ENCODE data around the gene L3MBTL3. TPM values are rescaled to one million over a fixed set of nuclear protein-coding genes. Genes with fewer than 3 reads are reported as not detected.

Gene L3MBTL3
- total RNA-seq, 1 donor from 2014 or later: 22.8 TPM

- H3K4me1 Mint-ChIP-seq (ENCODE audit: low read depth, unreplicated experiment): no peaks in the 10 kb centered on the region
- no peak overlapping the region for H3K4me3 Mint-ChIP-seq (ENCODE audit: unreplicated experiment)
Observed at GRCh38 chr6:130000526-130001421, 17.6 kb upstream of the L3MBTL3 start.

GRCh38 chr6:130008236-130008873 lies 10.0 kb upstream of the L3MBTL3 start:
- no peaks in the 10 kb centered on the region for H3K9me3 Mint-ChIP-seq (ENCODE audit: unreplicated experiment)
- no peak overlapping the region for H3K27ac Mint-ChIP-seq (ENCODE audit: unreplicated experiment)
- DNase-seq: no peak
- no peak for TF ChIP-seq CTCF (IDR thresholded peaks at IDR 0.05; ENCODE audit: partially characterized antibody, unreplicated experiment)
- H3K4me3 Mint-ChIP-seq (ENCODE audit: unreplicated experiment): no peak overlapping the region
- no peaks in the 10 kb centered on the region for H3K4me1 Mint-ChIP-seq (ENCODE audit: low read depth, unreplicated experiment)
- H3K27me3 Mint-ChIP-seq (ENCODE audit: unreplicated experiment): no peaks in the 10 kb centered on the region
- no peaks in the 10 kb centered on the region for H3K36me3 Mint-ChIP-seq (ENCODE audit: unreplicated experiment)

More at GRCh38 chr6:130000526-130001421, 17.6 kb upstream of the L3MBTL3 start:
- H3K36me3 Mint-ChIP-seq (ENCODE audit: unreplicated experiment): no peaks in the 10 kb centered on the region
- no peaks in the 10 kb centered on the region for H3K9me3 Mint-ChIP-seq (ENCODE audit: unreplicated experiment)
- no peak for TF ChIP-seq CTCF (IDR thresholded peaks at IDR 0.05; ENCODE audit: partially characterized antibody, unreplicated experiment)
- no peak overlapping the region for H3K27ac Mint-ChIP-seq (ENCODE audit: unreplicated experiment)
- no peak for DNase-seq
- no peaks in the 10 kb centered on the region for H3K27me3 Mint-ChIP-seq (ENCODE audit: unreplicated experiment)

GRCh38 chr6:130009146-130009545 lies 9.2 kb upstream of the L3MBTL3 start:
- no peak for TF ChIP-seq CTCF (IDR thresholded peaks at IDR 0.05; ENCODE audit: partially characterized antibody, unreplicated experiment)
- Mint-ChIP-seq H3K36me3 (ENCODE audit: unreplicated experiment) (no peaks in the 10 kb centered on the region), H3K27me3 (ENCODE audit: unreplicated experiment) (no peaks in the 10 kb centered on the region), H3K9me3 (ENCODE audit: unreplicated experiment) (no peaks in the 10 kb centered on the region), H3K4me1 (ENCODE audit: low read depth, unreplicated experiment) (no peaks in the 10 kb centered on the region), H3K27ac (ENCODE audit: unreplicated experiment) (no peak overlapping the region), H3K4me3 (ENCODE audit: unreplicated experiment) (no peak overlapping the region)
- no peak for DNase-seq

- Mint-ChIP-seq H3K9me3 (ENCODE audit: unreplicated experiment) (no peaks in the 10 kb centered on the region), H3K4me3 (ENCODE audit: unreplicated experiment) (no peak overlapping the region), H3K4me1 (ENCODE audit: low read depth, unreplicated experiment) (no peaks in the 10 kb centered on the region), H3K27me3 (ENCODE audit: unreplicated experiment) (no peaks in the 10 kb centered on the region), H3K36me3 (ENCODE audit: unreplicated experiment) (no peaks in the 10 kb centered on the region), H3K27ac (ENCODE audit: unreplicated experiment) (no peak overlapping the region)
- DNase-seq: no peak
- no peak for TF ChIP-seq CTCF (IDR thresholded peaks at IDR 0.05; ENCODE audit: partially characterized antibody, unreplicated experiment)
Observed at GRCh38 chr6:130010387-130010786, 8.0 kb upstream of the L3MBTL3 start.

- Mint-ChIP-seq H3K9me3 (ENCODE audit: unreplicated experiment) (no peaks in the 10 kb centered on the region), H3K4me3 (ENCODE audit: unreplicated experiment) (no peak overlapping the region), H3K36me3 (ENCODE audit: unreplicated experiment) (no peaks in the 10 kb centered on the region), H3K4me1 (ENCODE audit: low read depth, unreplicated experiment) (no peaks in the 10 kb centered on the region), H3K27ac (ENCODE audit: unreplicated experiment) (no peak overlapping the region), H3K27me3 (ENCODE audit: unreplicated experiment) (no peaks in the 10 kb centered on the region)
- no peak for TF ChIP-seq CTCF (IDR thresholded peaks at IDR 0.05; ENCODE audit: partially characterized antibody, unreplicated experiment)
- DNase-seq: no peak
Observed at GRCh38 chr6:130012728-130013127, 5.7 kb upstream of the L3MBTL3 start.

Measured in glutamatergic neuron (in vitro differentiated cells).